H1 (cell line): Measurements from ENCODE around the gene GALNT17. TPM values are rescaled to one million over a fixed set of nuclear protein-coding genes. Genes with fewer than 3 reads are reported as not detected.

ENCODE experiments used
- ATF2 ChIP-seq: IDR thresholded peaks from 2 replicates; pipeline ENCODE4 v1.6.1; 2012; ENCODE audit warnings: low read length, inconsistent platforms
- ATF3 ChIP-seq: IDR thresholded peaks from 2 replicates; pipeline ENCODE4 v1.6.1; 2011; ENCODE audit warnings: low read depth, mild to moderate bottlenecking, low read length; ENCODE audit not compliant: insufficient read depth
- BACH1 ChIP-seq: IDR thresholded peaks from 2 replicates; pipeline ENCODE4 v1.6.1; 2012; ENCODE audit warnings: low read length, improper control_type of control experiment
- CEBPB ChIP-seq: IDR thresholded peaks from 2 replicates; pipeline ENCODE4 v1.6.1; 2012; ENCODE audit warnings: low read depth, low read length
- CREB1 ChIP-seq: IDR thresholded peaks from 2 replicates; pipeline ENCODE4 v1.6.1; 2012; ENCODE audit warnings: inconsistent platforms
- CTCF ChIP-seq, 3 experiments: IDR thresholded peaks; 1 replicate in 2 of 3; 2 replicates in 1 of 3; pipeline versions ENCODE4 v1.5.1 to v1.6.1; 2011; ENCODE audit warnings: low read length in 3 of 3, mild to moderate bottlenecking in 3 of 3, inconsistent platforms in 2 of 3, low read depth in 1 of 3, moderate library complexity in 1 of 3; ENCODE audit not compliant: insufficient read depth in 1 of 3; ENCODE audit errors: control extremely low read depth in 1 of 3
- EZH2 ChIP-seq: fragments of 200-600 bp; sonication (generic); IDR thresholded peaks from 2 replicates; pipeline ENCODE4 v1.7.1; 2012; ENCODE audit warnings: low read depth, mild to moderate bottlenecking, moderate library complexity, low read length, inconsistent platforms; ENCODE audit not compliant: severe bottlenecking
- FOSL1 ChIP-seq: IDR thresholded peaks from 2 replicates; pipeline ENCODE4 v1.6.1; 2011; ENCODE audit warnings: mild to moderate bottlenecking, low read depth, low read length, moderate library complexity; ENCODE audit not compliant: insufficient read depth
- GABPA ChIP-seq: IDR thresholded peaks from 2 replicates; pipeline ENCODE4 v1.6.1; 2011; ENCODE audit warnings: mild to moderate bottlenecking, low read length, moderate library complexity, borderline replicate concordance; ENCODE audit not compliant: insufficient read depth
- GTF2F1 ChIP-seq: IDR thresholded peaks from 2 replicates; pipeline ENCODE4 v1.6.1; 2012; ENCODE audit warnings: low read depth, low read length, improper control_type of control experiment, borderline replicate concordance
- JUND ChIP-seq: IDR thresholded peaks from 2 replicates; pipeline ENCODE4 v1.6.1; 2011; ENCODE audit warnings: mild to moderate bottlenecking, improper control_type of control experiment, low read length
- NRF1 ChIP-seq: IDR thresholded peaks from 2 replicates; pipeline ENCODE4 v1.6.1; 2011; ENCODE audit warnings: mild to moderate bottlenecking, low read depth, low read length, improper control_type of control experiment
- RBBP5 ChIP-seq: IDR thresholded peaks from 2 replicates; pipeline ENCODE4 v1.7.1; 2012; ENCODE audit warnings: low read depth, mild to moderate bottlenecking, inconsistent platforms, low read length, moderate library complexity, borderline replicate concordance
- RNF2 ChIP-seq: fragments of 200-900, 300-1000 bp; sonication (generic); IDR thresholded peaks from 2 replicates; pipeline ENCODE4 v1.7.1; 2016; ENCODE audit warnings: borderline replicate concordance, low read depth, mild to moderate bottlenecking, antibody characterized with exemption, low read length; ENCODE audit not compliant: poor library complexity, severe bottlenecking; ENCODE audit errors: missing control alignments
- SIRT6 ChIP-seq: IDR thresholded peaks from one replicate; pipeline ENCODE4 v1.7.1; 2012; ENCODE audit warnings: low read length, inconsistent platforms
- SIX5 ChIP-seq: IDR thresholded peaks from 2 replicates; pipeline ENCODE4 v1.6.1; 2011; ENCODE audit warnings: mild to moderate bottlenecking, low read depth, low read length
- TAF7 ChIP-seq: optimal IDR thresholded peaks from 2 replicates; pipeline ENCODE3; 2011; ENCODE audit warnings: low read depth, mild to moderate bottlenecking, inconsistent platforms, low read length, moderate library complexity, borderline replicate concordance
- TCF12 ChIP-seq: IDR thresholded peaks from 2 replicates; pipeline ENCODE4 v1.6.1; 2011; ENCODE audit warnings: low read depth, mild to moderate bottlenecking, low read length
- USF2 ChIP-seq: IDR thresholded peaks from 2 replicates; pipeline ENCODE4 v1.6.1; 2011; ENCODE audit warnings: low read length, improper control_type of control experiment
- YY1 ChIP-seq: IDR thresholded peaks from 2 replicates; pipeline ENCODE4 v1.6.1; 2011; ENCODE audit warnings: low read depth, mild to moderate bottlenecking, low read length
- polyA plus RNA-seq, 7 experiments: library from polyadenylated mRNA; depleted of rRNA in 3 of 7; stranded (reverse) in 5 of 7; unstranded in 2 of 7; fragments of >200 nt in 5 of 7; fragments of 200-250 nt in 2 of 7; gene quantifications; 1 replicate in 5 of 7; 2 replicates in 1 of 7; 4 replicates in 1 of 7; pipeline versions ENCODE4 v1.2.1 to v1.2.3, GENCODE V29; 2011 to 2013; ENCODE audit warnings: missing spikeins in 2 of 7, mixed read lengths in 2 of 7
- total RNA-seq: library from RNA; stranded (reverse); fragmentation: NEBNext Ultra II Directional; extraction: Animal tissue kit (Norgen Biotek cat#: 25700); gene quantifications from 2 replicates; pipeline ENCODE4 v1.2.1, GENCODE V29; 2021

GALNT17 gene
- total and polyA plus RNA-seq, 2 of the 8 experiments (the other 6 are each of a cell fraction or from before 2014, with no cell fraction given) = 37.7 to 47.0 TPM

- TF ChIP-seq EZH2 (no peak), ATF3 (no peak), CTCF (IDR thresholded peaks at IDR 0.05; ENCODE audit: control extremely low read depth in 1 of 3, insufficient read depth in 1 of 3, low read depth in 1 of 3, low read length in 3 of 3) (no peak), TAF7 (no peak), USF2 (no peak), SIRT6 (no peak), SIX5 (no peak), FOSL1 (no peak), CREB1 (no peak), ATF2 (no peak), NRF1 (no peak), RNF2 (no peak), GABPA (no peak), GTF2F1 (no peak), TCF12 (peak; percentile 76; the same call in 1 of the 2 replicates), JUND (no peak), RBBP5 (no peak), YY1 (no peak), BACH1 (no peak), CEBPB (no peak)
These were observed 341.0 kb downstream of the GALNT17 start (continued) for GRCh38 chr7:71472962-71473361.
